Measurements from ENCODE around the gene C1orf232. TPM values are rescaled to one million over a fixed set of nuclear protein-coding genes. Genes with fewer than 3 reads are reported as not detected.

The C1orf232 gene
- total RNA-seq, 4 donors from 2014 or later: not detected

DNA sequence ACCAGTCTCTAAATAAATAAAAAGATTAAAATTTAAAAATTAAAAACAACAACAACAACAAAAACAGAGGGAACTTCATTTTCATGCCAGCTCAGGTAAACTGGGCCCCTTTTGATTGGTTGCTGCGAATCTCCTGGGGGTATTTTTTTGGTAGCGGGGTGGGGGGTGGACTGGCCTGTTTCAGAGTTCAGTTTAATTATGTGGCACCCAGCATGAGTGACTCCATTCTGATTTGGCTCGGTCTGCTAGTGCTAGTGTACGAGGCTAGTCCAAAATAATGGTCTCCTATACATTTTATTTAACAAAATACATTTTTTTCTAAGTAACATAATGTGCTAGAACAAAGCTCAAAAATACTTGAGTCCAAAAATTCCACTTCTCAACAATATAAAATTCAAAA lies 39.0 kb downstream of the C1orf232 start:
- H3K4me3 ChIP-seq: no peak overlapping the region
- TF ChIP-seq, protein P1, sequence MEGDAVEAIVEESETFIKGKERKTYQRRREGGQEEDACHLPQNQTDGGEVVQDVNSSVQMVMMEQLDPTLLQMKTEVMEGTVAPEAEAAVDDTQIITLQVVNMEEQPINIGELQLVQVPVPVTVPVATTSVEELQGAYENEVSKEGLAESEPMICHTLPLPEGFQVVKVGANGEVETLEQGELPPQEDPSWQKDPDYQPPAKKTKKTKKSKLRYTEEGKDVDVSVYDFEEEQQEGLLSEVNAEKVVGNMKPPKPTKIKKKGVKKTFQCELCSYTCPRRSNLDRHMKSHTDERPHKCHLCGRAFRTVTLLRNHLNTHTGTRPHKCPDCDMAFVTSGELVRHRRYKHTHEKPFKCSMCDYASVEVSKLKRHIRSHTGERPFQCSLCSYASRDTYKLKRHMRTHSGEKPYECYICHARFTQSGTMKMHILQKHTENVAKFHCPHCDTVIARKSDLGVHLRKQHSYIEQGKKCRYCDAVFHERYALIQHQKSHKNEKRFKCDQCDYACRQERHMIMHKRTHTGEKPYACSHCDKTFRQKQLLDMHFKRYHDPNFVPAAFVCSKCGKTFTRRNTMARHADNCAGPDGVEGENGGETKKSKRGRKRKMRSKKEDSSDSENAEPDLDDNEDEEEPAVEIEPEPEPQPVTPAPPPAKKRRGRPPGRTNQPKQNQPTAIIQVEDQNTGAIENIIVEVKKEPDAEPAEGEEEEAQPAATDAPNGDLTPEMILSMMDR (IDR thresholded peaks at IDR 0.05): no peak
- no peak for TF ChIP-seq POLR2A (IDR thresholded peaks at IDR 0.05)
- H3K9me3 ChIP-seq: no peaks in the 10 kb centered on the region
- H3K4me1 ChIP-seq: peaks cover 0 to 14% (median 3%) of the 10 kb centered on the region in 4 donors
- no peak overlapping the region for H3K27ac ChIP-seq
- H3K36me3 ChIP-seq: no peaks in the 10 kb centered on the region
- no peak for DNase-seq
- H3K27me3 ChIP-seq: no peaks in the 10 kb centered on the region

DNA sequence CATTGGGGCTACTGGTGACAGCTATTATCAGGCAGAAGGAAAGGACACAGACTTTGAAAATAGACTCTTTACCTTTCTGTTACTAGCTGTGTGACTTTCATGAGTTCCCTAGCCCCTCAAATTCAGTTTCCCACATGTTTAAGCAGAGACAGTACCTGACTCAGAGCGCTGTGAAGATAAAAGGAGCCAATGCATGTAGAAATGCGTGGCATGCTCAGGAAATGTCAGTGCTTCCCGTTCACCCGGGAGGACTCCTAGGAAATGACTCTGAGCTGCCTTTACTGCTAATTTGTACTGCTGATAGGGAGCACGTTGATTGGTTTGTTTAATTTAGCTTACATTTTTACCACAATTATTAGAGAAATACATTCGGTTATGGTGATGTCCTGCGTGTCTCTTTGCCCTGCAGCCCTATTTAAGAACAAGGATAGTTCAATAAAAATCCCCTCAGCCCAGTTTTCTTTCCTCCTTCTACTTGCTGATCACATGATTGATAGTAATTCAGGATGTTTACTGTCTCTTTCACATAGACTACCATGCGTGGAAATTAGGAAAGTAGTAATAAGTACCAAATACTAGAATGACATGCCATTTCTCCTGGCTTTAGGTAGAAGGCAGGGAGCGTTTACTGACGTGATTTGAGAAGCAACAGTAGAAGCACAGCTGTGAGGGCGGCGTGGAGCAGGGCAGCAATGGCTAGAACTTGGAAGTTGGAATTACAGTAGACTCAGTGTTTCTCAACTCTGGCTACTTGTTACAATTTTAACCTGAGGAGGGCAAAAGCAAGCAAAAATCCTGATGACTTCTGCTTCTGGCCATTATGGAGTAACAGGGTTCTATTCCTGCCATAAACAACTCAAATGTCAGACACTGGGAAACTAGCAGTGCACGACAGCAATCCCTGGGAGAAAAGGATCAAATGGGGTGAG lies 41.3 kb downstream of the C1orf232 start:
- H3K27me3 ChIP-seq: no peaks in the 10 kb centered on the region
- DNase-seq: no peak
- peaks cover 0 to 14% (median 4%) of the 10 kb centered on the region in 4 donors for H3K4me1 ChIP-seq
- H3K36me3 ChIP-seq: no peaks in the 10 kb centered on the region
- TF ChIP-seq, protein P1 (IDR thresholded peaks at IDR 0.05): no peak
- peak; percentile 22 to 45 for TF ChIP-seq POLR2A (IDR thresholded peaks at IDR 0.05)
- peak overlapping the region; percentile 52 to 90 (median 80) for H3K27ac ChIP-seq
- H3K4me3 ChIP-seq: peak overlapping the region in 3 of 4 donors; percentile 3 to 45 (median 37)
- no peaks in the 10 kb centered on the region for H3K9me3 ChIP-seq

DNA sequence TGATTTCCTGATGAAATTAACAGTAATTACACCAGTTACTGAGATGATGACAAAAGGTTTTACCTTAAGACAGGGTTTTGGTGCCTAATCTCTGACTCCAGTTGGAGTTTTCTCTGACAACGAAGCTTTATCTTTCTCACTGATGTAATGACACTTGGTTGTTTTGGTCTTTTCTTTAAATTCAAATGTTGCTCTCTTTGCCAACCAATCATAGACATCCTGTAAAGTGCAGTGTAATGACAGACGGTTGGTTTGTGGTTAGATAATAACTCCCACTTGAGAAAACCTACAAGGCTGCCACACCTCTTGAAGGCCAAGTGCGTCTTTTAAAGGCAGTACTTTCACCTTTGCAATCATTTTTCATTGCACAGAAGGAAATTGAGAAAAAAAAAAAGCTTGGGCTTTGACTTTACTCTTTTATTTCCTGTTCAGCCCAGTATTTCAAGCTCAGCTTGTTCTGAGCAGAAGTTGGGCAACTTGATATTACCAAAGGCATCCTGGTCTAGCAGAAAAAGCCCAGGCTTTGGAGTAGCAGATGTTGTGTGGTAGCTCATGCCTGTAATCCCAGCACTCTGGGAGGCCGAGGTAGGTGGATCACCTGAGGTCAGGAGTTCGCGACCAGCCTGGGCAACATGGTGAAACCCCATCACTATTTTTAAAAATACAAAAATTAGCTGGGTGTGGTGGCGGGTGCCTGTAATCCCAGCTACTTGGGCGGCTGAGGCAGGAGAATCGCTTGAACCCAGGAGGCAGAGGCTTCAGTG lies 42.3 kb downstream of the C1orf232 start:
- Histone ChIP-seq H3K36me3 (no peaks in the 10 kb centered on the region), H3K4me1 (peaks cover 0 to 19% (median 4%) of the 10 kb centered on the region in 4 donors), H3K27ac (peak overlapping the region; percentile 52 to 90 (median 80)), H3K9me3 (no peaks in the 10 kb centered on the region), H3K27me3 (no peaks in the 10 kb centered on the region), H3K4me3 (peak overlapping the region in 3 of 4 donors; percentile 3 to 45 (median 37))
- peak; percentile 38 to 54 for TF ChIP-seq POLR2A (IDR thresholded peaks at IDR 0.05)
- TF ChIP-seq, protein P1 (IDR thresholded peaks at IDR 0.05): no peak
- peak in 1 of 3 donors; percentile 74 for DNase-seq

DNA sequence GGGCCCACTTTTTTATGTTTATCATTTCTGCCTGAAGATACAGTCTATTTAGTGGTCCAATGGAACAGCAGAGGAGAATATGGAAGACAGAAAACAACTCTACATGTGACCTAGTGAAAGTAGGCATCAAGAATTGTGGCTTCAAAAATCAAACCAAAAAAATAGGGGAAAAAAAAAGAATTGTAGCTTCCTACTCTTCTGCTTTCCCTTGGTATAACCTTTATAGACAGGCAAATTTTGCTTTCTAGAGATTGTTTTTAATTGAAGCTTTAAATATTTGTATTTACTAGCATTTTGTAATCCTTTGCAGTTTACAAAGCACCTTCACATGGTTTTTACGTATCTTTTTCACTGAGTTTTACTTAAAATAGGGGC lies 42.8 kb downstream of the C1orf232 start:
- no peak for TF ChIP-seq POLR2A (IDR thresholded peaks at IDR 0.05)
- TF ChIP-seq, protein P1 (IDR thresholded peaks at IDR 0.05): no peak
- no peak overlapping the region for H3K4me3 ChIP-seq
- peaks cover 0 to 19% (median 4%) of the 10 kb centered on the region in 4 donors for H3K4me1 ChIP-seq

DNA sequence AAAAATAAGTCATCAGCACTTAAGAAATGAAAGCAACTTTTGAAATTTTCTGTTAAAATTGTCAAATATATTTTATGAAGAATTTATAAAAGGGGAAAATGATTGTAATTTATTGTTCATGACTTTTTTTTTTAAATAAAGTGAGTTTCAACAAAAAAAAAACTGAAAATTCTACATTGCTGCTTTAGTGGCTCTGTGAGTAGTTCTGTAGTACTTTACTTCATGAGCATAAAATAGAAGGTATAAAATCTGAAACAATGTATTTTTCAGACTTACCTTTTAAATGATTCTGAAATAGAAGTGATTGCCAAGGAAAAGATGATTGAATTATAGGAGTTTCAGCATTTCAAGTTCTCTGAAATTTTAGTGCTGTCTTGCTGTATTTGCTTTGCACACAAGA lies 43.4 kb downstream of the C1orf232 start:
- TF ChIP-seq, protein P1 (IDR thresholded peaks at IDR 0.05): no peak
- H3K27ac ChIP-seq: peak overlapping the region in 2 of 4 donors; percentile 74 to 87

More for the DNA sequence above, 42.8 kb downstream of the C1orf232 start:
- DNase-seq: no peak
- H3K9me3 ChIP-seq: no peaks in the 10 kb centered on the region
- no peaks in the 10 kb centered on the region for H3K36me3 ChIP-seq
- peak overlapping the region in 3 of 4 donors; percentile 74 to 90 (median 87) for H3K27ac ChIP-seq
- H3K27me3 ChIP-seq: no peaks in the 10 kb centered on the region

More for the DNA sequence above, 43.4 kb downstream of the C1orf232 start:
- no peak for DNase-seq
- Histone ChIP-seq H3K4me3 (no peak overlapping the region), H3K27me3 (no peaks in the 10 kb centered on the region), H3K9me3 (no peaks in the 10 kb centered on the region), H3K4me1 (peaks cover 0 to 19% (median 4%) of the 10 kb centered on the region in 4 donors), H3K36me3 (no peaks in the 10 kb centered on the region)

Data from Peyer's patch (tissue), 4 donors.